Airway epithelial cell (primary cell): ENCODE results near the gene MFRP. TPM values are rescaled to one million over a fixed set of nuclear protein-coding genes. Genes with fewer than 3 reads are reported as not detected.

ENCODE experiments used
- total RNA-seq: library from RNA; depleted of rRNA; stranded (reverse); fragments of >200 nt; gene quantifications from 2 replicates; pipeline ENCODE4 v1.2.3, GENCODE V29; 2015

The MFRP gene
- total RNA-seq, result not detected in 2 replicates

GRCh38 chr11:119346605-119347004 lies at the start of gene MFRP:
Gene MFRP (minus strand): TSS chr11:119346705. CDS start chr11:119346513, 192 bp downstream.

GRCh38 chr11:119381181-119381988 lies 34.9 kb upstream of the MFRP start, which contains the start of gene USP2:
Gene USP2 (minus strand): TSS chr11:119381690. CDS start chr11:119373480, 8,210 bp downstream.

GRCh38 chr11:119340335-119341221 lies 5.9 kb downstream of the MFRP start, which contains the start of gene C1QTNF5:
Gene C1QTNF5 (minus strand): TSS chr11:119340883. CDS start chr11:119340397, 486 bp downstream.

GRCh38 chr11:119334174-119334930 lies 12.2 kb downstream of the MFRP start, which contains the start of gene RNF26:
Gene RNF26 (plus strand): TSS chr11:119334527. CDS start chr11:119335123, 596 bp downstream.

GRCh38 chr11:119316729-119317591 lies 29.5 kb downstream of the MFRP start, which contains the start of gene MCAM:
Gene MCAM (minus strand): TSS chr11:119317130. CDS start chr11:119317101, 29 bp downstream.

Other genes with a start within 250 kb of the MFRP start
- 28.2 and 33.6 TPM in 2 replicates for gene DPAGT1, start 244.9 kb downstream of the MFRP start, total RNA-seq
- 5.0 and 5.8 TPM in 2 replicates for gene C2CD2L, start 239.4 kb downstream of the MFRP start, total RNA-seq
- 5.2 and 17.0 TPM in 2 replicates for gene HINFP, start 225.1 kb downstream of the MFRP start, total RNA-seq
- 0.42 and 0.79 TPM in 2 replicates for gene ABCG4, start 197.7 kb downstream of the MFRP start, total RNA-seq
- gene NLRX1, start 178.0 kb downstream of the MFRP start, total RNA-seq, result 21.8 and 28.5 TPM in 2 replicates
- not detected in 2 replicates for gene NHERF4, start 161.2 kb downstream of the MFRP start, total RNA-seq
- 7.5 and 10.3 TPM in 2 replicates for gene CBL, start 140.4 kb downstream of the MFRP start, total RNA-seq
- gene MCAM, start 29.6 kb downstream of the MFRP start, total RNA-seq, result 197 and 367 TPM in 2 replicates
- 15.0 and 16.8 TPM in 2 replicates for gene RNF26, start 12.2 kb downstream of the MFRP start, total RNA-seq
- gene C1QTNF5, start 5.8 kb downstream of the MFRP start, total RNA-seq, result 0.07 TPM in 1 of 2 replicates, not detected in the other
- 1.1 and 1.9 TPM in 2 replicates for gene USP2, start 35.0 kb upstream of the MFRP start, total RNA-seq
- 9.2 and 11.4 TPM in 2 replicates for gene THY1, start 76.5 kb upstream of the MFRP start, total RNA-seq